A673 (cell line): ENCODE results near the gene P3H3. TPM values are rescaled to one million over a fixed set of nuclear protein-coding genes. Genes with fewer than 3 reads are reported as not detected.

Experiments
- BruUV-seq: library from RNA; stranded (reverse); fragments of 400-500 nt; replicated peaks from 2 replicates; lab custom pipeline; 2021; lab: Mats Ljungman, UMichigan
- CTCF ChIA-PET: fragments of 300-600 bp; sonication (Branson Sonifier 250); formaldehyde crosslinking; loops from one replicate; lab custom pipeline; 2022; ENCODE audit warnings: antibody characterized with exemption; lab: Charles Lee
- POLR2A ChIA-PET: fragments of 300-600 bp; sonication (Branson Sonifier 250); formaldehyde crosslinking; loops from one replicate; lab custom pipeline; 2022; ENCODE audit warnings: antibody characterized with exemption; ENCODE audit not compliant: low non-redundant PET; lab: Charles Lee
- DNase-seq: peaks from one replicate; pipeline ENCODE4 v3.0.0-alpha.2; 2015; ENCODE audit warnings: low spot score
- H3K27ac ChIP-seq: fragments of 200-600 bp; sonication (generic); 2 replicates; pipeline ENCODE4 v1.5.1; 2016; ENCODE audit warnings: mixed run types, low read depth, mild to moderate bottlenecking, mixed read lengths, antibody characterized with exemption, low read length; ENCODE audit not compliant: poor library complexity, severe bottlenecking
- H3K27me3 ChIP-seq: fragments of 200-600 bp; sonication (generic); replicated peaks from 2 replicates; pipeline ENCODE4 v1.6.1; 2017; ENCODE audit warnings: mixed run types, low read depth, mild to moderate bottlenecking, mixed read lengths, antibody characterized with exemption, low read length; ENCODE audit not compliant: insufficient read depth, poor library complexity
- H3K36me3 ChIP-seq: fragments of 200-600 bp; sonication (generic); 2 replicates; pipeline ENCODE4 v1.6.1; 2016; ENCODE audit warnings: mixed run types, mild to moderate bottlenecking, mixed read lengths, antibody characterized with exemption, low read length; ENCODE audit not compliant: insufficient read depth, poor library complexity, severe bottlenecking
- H3K4me1 ChIP-seq: fragments of 200-600 bp; sonication (generic); 2 replicates; pipeline ENCODE4 v1.6.1; 2017; ENCODE audit warnings: mixed run types, mild to moderate bottlenecking, mixed read lengths, antibody characterized with exemption, low read length; ENCODE audit not compliant: insufficient read depth, poor library complexity, severe bottlenecking
- H3K4me3 ChIP-seq: fragments of 200-600 bp; sonication (generic); 2 replicates; pipeline ENCODE4 v1.5.1; 2016; ENCODE audit warnings: low read depth, mixed run types, mild to moderate bottlenecking, mixed read lengths, low read length; ENCODE audit not compliant: poor library complexity, severe bottlenecking
- H3K9me3 ChIP-seq: fragments of 200-600 bp; sonication (generic); 2 replicates; pipeline ENCODE4 v1.6.1; 2016; ENCODE audit warnings: mixed run types, low read depth, mild to moderate bottlenecking, mixed read lengths, antibody characterized with exemption, low read length; ENCODE audit not compliant: poor library complexity, severe bottlenecking
- CTCF ChIP-seq: fragments of 300-800, 200-600 bp; sonication (generic); conservative IDR thresholded peaks from 2 replicates; pipeline ENCODE4 v1.5.1; 2017; ENCODE audit warnings: low read depth, mild to moderate bottlenecking, antibody characterized with exemption, low read length, moderate library complexity, mixed read lengths
- EZH2 ChIP-seq: fragments of 200-600 bp; sonication (generic); IDR thresholded peaks from 2 replicates; pipeline ENCODE4 v1.6.1; 2017; ENCODE audit warnings: borderline replicate concordance, low read depth, mild to moderate bottlenecking, mixed read lengths, antibody characterized with exemption, low read length; ENCODE audit not compliant: poor library complexity, severe bottlenecking
- intact Hi-C: fragments of 100-400 bp; cut with micrococcal nuclease; formaldehyde crosslinking; loops from one replicate; pipeline ENCODE4 v1.10.0; 2022; ENCODE audit not compliant: unreplicated experiment
- total RNA-seq: library from RNA; stranded (reverse); gene quantifications from 2 replicates; pipeline ENCODE4 v1.2.3, GENCODE V29; 2021

P3H3 gene
- total RNA-seq, 1 experiment from 2014 or later, result 45.3 TPM

GRCh38 chr12:6866920-6867412 is 38.8 kb downstream of the P3H3 start:
- TF ChIP-seq CTCF (no peak), EZH2 (no peak)
- Histone ChIP-seq H3K4me3 (peak overlapping the region; percentile 100), H3K27ac (peak overlapping the region; percentile 99), H3K36me3 (peaks cover 67% of the 10 kb centered on the region), H3K27me3 (no peaks in the 10 kb centered on the region), H3K9me3 (no peaks in the 10 kb centered on the region), H3K4me1 (peaks cover 31% of the 10 kb centered on the region)
- intact Hi-C loops, result loop anchor here (2.0 kb wide), 1 partner anchor 14 kb away; the partner anchor contains the start of gene USP5
- ChIA-PET CTCF (interaction anchor here (0.6 to 0.7 kb wide), 2 partner anchors 114 to 924 kb away, joined by 4 to 6 read pairs; partner anchors contain the start of gene MLF2), POLR2A (interaction anchor here (0.6 to 0.8 kb wide), 2 partner anchors 35 to 144 kb away, joined by 3 to 4 read pairs; no protein-coding TSS in a partner anchor)
- BruUV-seq, result no TSS peak
- DNase-seq, result no peak

GRCh38 chr12:6867413-6868210 is 39.4 kb downstream of the P3H3 start, which contains the start of gene TPI1:
TPI1 (plus strand) TSS chr12:6867531; CDS start chr12:6867567, 36 bp downstream.
- TF ChIP-seq CTCF (no peak), EZH2 (no peak)

GRCh38 chr12:6868211-6869048 is 40.2 kb downstream of the P3H3 start:
- H3K27me3 ChIP-seq, result no peaks in the 10 kb centered on the region
- peak; percentile 48 for DNase-seq
- no TSS peak for BruUV-seq
- H3K9me3 ChIP-seq, result no peaks in the 10 kb centered on the region
- TF ChIP-seq EZH2, result no peak
- TF ChIP-seq CTCF, result peak; percentile 29; the same call in 1 of the 2 replicates
- peak overlapping the region; percentile 99 for H3K27ac ChIP-seq
- intact Hi-C loops, result no loop called here
- H3K4me1 ChIP-seq, result peaks cover 34% of the 10 kb centered on the region
- POLR2A ChIA-PET, result no interaction called here
- CTCF ChIA-PET, result interaction anchor here (0.6 to 1.7 kb wide), 5 partner anchors 47 to 244 kb away, joined by 3 to 11 read pairs (median 4); partner anchors contain the start of gene GPR162
- peaks cover 54% of the 10 kb centered on the region for H3K36me3 ChIP-seq
- H3K4me3 ChIP-seq, result peak overlapping the region; percentile 100

More at GRCh38 chr12:6867413-6868210, 39.4 kb downstream of the P3H3 start, which contains the start of gene TPI1:
- Histone ChIP-seq H3K27me3 (no peaks in the 10 kb centered on the region), H3K4me1 (peaks cover 34% of the 10 kb centered on the region), H3K27ac (peak within 1 kb of the TSS; percentile 99), H3K9me3 (no peaks in the 10 kb centered on the region), H3K4me3 (peak within 1 kb of the TSS; percentile 100), H3K36me3 (peaks cover 62% of the 10 kb centered on the region)
- ChIA-PET POLR2A (interaction anchor here (0.6 to 0.8 kb wide), 2 partner anchors 15 to 144 kb away, joined by 3 to 4 read pairs; no protein-coding TSS in a partner anchor), CTCF (interaction anchor here (0.6 to 1.6 kb wide), 3 partner anchors 114 to 923 kb away, joined by 4 to 6 read pairs (median 6); partner anchors contain the start of gene MLF2)
- DNase-seq, result peak; percentile 80
- BruUV-seq, result no TSS peak
- intact Hi-C loops, result loop anchor here (2.0 kb wide), 1 partner anchor 15 kb away; the partner anchor contains the start of gene USP5
